ENCODE results near the gene OTUB1.

DNA sequence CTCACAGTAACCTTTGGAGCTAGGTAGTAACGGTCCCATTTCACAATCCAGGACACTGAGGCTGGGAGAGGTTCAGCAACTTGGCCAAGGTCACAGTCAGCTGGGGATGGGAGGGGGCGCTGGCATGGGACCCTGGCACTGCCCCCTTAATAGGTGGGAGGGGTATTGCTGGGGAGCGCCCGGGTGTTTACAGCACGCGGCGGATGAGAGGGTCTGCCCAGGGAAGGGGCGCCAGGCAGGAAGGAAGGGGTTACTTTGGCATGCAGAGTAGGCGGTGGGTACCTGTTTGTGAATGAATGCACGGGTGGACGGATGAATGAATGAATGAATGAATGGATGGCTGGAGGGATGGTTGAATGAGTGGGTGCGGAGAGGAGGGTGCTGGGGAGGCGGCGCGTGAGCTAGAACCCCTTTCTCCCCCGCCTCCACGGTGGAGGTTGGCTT, 48.9 kb downstream of the OTUB1 start:
- TF ChIP-seq, protein P1, sequence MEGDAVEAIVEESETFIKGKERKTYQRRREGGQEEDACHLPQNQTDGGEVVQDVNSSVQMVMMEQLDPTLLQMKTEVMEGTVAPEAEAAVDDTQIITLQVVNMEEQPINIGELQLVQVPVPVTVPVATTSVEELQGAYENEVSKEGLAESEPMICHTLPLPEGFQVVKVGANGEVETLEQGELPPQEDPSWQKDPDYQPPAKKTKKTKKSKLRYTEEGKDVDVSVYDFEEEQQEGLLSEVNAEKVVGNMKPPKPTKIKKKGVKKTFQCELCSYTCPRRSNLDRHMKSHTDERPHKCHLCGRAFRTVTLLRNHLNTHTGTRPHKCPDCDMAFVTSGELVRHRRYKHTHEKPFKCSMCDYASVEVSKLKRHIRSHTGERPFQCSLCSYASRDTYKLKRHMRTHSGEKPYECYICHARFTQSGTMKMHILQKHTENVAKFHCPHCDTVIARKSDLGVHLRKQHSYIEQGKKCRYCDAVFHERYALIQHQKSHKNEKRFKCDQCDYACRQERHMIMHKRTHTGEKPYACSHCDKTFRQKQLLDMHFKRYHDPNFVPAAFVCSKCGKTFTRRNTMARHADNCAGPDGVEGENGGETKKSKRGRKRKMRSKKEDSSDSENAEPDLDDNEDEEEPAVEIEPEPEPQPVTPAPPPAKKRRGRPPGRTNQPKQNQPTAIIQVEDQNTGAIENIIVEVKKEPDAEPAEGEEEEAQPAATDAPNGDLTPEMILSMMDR (IDR thresholded peaks at IDR 0.05) = no peak
- TF ChIP-seq EZH2 (IDR thresholded peaks at IDR 0.05; ENCODE audit: borderline replicate concordance, insufficient read depth, low read depth, low read length, poor library complexity, severe bottlenecking) = no peak
